ENCODE data around the gene FEM1C. TPM values are rescaled to one million over a fixed set of nuclear protein-coding genes. Genes with fewer than 3 reads are reported as not detected.

Gene FEM1C
- total RNA-seq, 1 experiment from 2014 or later = 27.5 TPM

- ATAC-seq = peak; percentile 46
- Histone ChIP-seq H3K4me3 (replicated peaks in 1 of 2; ENCODE audit: low read depth in 1 of 2, low read length in 2 of 2) (no peak overlapping the region), H3K4me1 (ENCODE audit: control insufficient read depth in 1 of 2, insufficient read depth in 2 of 2, low read length in 2 of 2) (peaks cover 0 to 35% of the 10 kb centered on the region in 2 experiments; a peak in 3 of 4 replicates), H3K9me3 (ENCODE audit: control insufficient read depth in 1 of 2, insufficient read depth in 1 of 2, low read depth in 1 of 2, low read length in 2 of 2) (no peaks in the 10 kb centered on the region), H3K9me2 (ENCODE audit: insufficient read depth) (no peaks in the 10 kb centered on the region), H3K27ac (ENCODE audit: low read depth, low read length) (no peak overlapping the region), H3K79me2 (ENCODE audit: insufficient read depth, low read length) (no peaks in the 10 kb centered on the region), H2AFZ (ENCODE audit: low read depth, low read length, poor library complexity, severe bottlenecking) (no peak overlapping the region), H3K27me3 (ENCODE audit: insufficient read depth, low read length) (no peaks in the 10 kb centered on the region), H3K9ac (ENCODE audit: low read length) (no peak overlapping the region), H3K4me2 (ENCODE audit: low read length) (peak overlapping the region; percentile 28), H4K20me1 (ENCODE audit: insufficient read depth) (no peaks in the 10 kb centered on the region), H3K36me3 (ENCODE audit: control insufficient read depth in 1 of 2, insufficient read depth in 2 of 2, low read length in 2 of 2) (no peaks in the 10 kb centered on the region)
- intact Hi-C loops (cut with micrococcal nuclease) = no loop called here
- ChIA-PET CTCF (interaction anchor here (0.7 to 2.9 kb wide), 20 partner anchors 9 to 492 kb away, joined by 3 to 51 read pairs (median 4); partner anchors contain the start of gene FEM1C), POLR2A (interaction anchor here (0.9 to 1.6 kb wide), 3 partner anchors 24 to 266 kb away, joined by 3 to 6 read pairs (median 6); no protein-coding TSS in a partner anchor), RAD21 (ENCODE audit: low non-redundant PET in 1 of 2, low total read pairs in 2 of 2, uncharacterized antibody in 2 of 2, unreplicated experiment in 2 of 2) (interaction anchor here (0.7 to 1.9 kb wide), 13 partner anchors 32 to 505 kb away, joined by 3 to 22 read pairs (median 3); partner anchors contain the start of gene CCDC112 (in 1 of the 2))
- TF ChIP-seq REST (IDR thresholded peaks at IDR 0.05; ENCODE audit: low read depth) (no peak), JUND (IDR thresholded peaks at IDR 0.05) (peak; percentile 37; the same call in 1 of the 2 replicates), POLR2A (IDR thresholded peaks at IDR 0.05; ENCODE audit: borderline replicate concordance, extremely low read depth, insufficient read depth, insufficient read length) (no peak), ZBTB33 (IDR thresholded peaks at IDR 0.05; ENCODE audit: extremely low read depth, insufficient replicate concordance, low read length) (no peak), FOSL1 (IDR thresholded peaks at IDR 0.05; ENCODE audit: low read depth) (peak; percentile 50; the same call in 1 of the 2 replicates), TCF7L2 (IDR thresholded peaks at IDR 0.05; ENCODE audit: borderline replicate concordance, extremely low read depth, insufficient read depth, insufficient read length) (no peak), ZFX (IDR thresholded peaks at IDR 0.05) (no peak), ELF1 (IDR thresholded peaks at IDR 0.05; ENCODE audit: borderline replicate concordance, low read depth) (no peak), SIN3A (IDR thresholded peaks at IDR 0.05; ENCODE audit: low read depth) (no peak), POLR2AphosphoS5 (IDR thresholded peaks at IDR 0.05; ENCODE audit: low read depth, low read length) (no peak; the same call in 1 of the 2 replicates), CEBPB (IDR thresholded peaks at IDR 0.05; ENCODE audit: low read depth) (no peak), SRF (IDR thresholded peaks at IDR 0.05; ENCODE audit: low read depth) (no peak), CBX3 (IDR thresholded peaks at IDR 0.05; ENCODE audit: low read depth) (no peak), MAX (IDR thresholded peaks at IDR 0.05) (no peak), EZH2 (IDR thresholded peaks at IDR 0.05) (no peak), EZH2phosphoT487 (IDR thresholded peaks at IDR 0.05; ENCODE audit: borderline replicate concordance) (no peak), SP1 (IDR thresholded peaks at IDR 0.05; ENCODE audit: low read depth) (peak; percentile 25; the same call in 1 of the 2 replicates)
- BruUV-seq (replicated peaks) = no TSS peak
- no peak for DNase-seq (ENCODE audit: low read depth, low spot score)
These were observed 30.8 kb upstream of the FEM1C start for GRCh38 chr5:115575167-115576070.

Measured in HCT116 (cell line).